NCI-H2196 (cell line): ENCODE measurements around the gene SEC31B.

Experiments used
- DNase-seq: peaks from one replicate; lab custom pipeline; 2025; ENCODE audit not compliant: unreplicated experiment; lab: John Stamatoyannopoulos, UW

The SEC31B gene

DNA sequence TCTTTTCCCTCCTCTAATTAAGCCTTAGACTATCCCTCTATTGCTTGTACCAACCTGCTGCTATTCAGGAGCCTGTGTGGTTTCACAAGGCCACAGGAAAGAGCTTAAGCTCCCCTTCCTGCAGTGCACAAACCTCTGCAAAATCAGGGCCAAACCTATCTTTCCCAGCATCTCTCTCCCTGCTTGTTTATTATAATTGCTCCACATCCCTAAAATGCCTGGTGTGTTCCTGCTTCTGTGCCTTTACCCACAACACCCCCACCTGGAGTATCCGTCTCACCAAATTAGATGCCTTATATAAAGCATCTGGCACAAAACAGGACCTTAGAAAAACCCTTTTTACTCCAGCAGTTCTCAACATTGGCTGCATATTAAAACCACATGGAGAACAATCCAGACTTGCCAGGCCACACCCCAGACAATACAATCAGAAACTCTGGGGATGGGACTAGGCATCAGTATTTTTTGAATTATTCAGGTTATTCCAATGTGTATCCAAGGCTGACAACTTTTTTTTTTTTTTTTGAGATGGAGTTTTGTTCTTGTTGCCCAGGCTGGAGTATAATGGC, 16.7 kb downstream of the SEC31B start:
- no peak for DNase-seq

DNA sequence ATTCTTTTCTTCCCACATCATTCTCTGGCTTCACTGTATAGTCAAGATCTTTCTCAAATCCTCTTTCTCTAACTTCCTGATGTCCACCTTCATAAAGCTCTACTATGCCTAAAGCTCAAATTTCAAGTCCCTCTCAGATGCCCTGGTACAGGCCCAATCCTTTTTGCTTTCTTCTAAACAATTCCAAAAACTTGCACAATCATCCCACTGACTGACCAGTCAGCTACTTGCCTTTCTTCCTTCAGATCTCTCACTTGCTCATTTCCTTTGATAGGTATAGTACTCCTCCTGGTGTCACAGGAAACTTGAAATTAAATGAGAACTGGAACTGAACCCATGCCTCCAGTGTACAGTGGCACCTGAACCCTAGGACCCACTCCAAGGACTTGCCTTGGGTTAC, 18.2 kb downstream of the SEC31B start:
- DNase-seq = no peak

DNA sequence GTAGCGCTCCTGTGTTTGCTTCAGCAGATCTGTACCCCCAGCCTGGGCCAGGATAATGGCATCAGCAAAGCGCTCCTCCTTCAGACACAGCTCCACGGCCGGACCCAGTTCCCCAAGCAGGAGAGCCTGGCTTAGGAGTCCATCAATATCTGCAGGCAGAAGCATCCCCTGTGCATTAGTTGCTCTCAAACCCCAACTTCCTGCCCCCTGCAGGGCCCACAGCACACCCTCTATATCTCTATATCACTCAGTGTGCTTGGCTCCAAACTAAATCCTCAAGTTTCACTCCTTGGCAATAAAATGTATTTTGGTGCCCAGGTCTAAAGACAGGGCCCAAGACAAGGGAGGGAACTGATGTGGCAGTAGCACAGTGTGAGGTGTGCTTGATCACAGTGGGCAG, 21.6 kb downstream of the SEC31B start:
- no peak for DNase-seq

DNA sequence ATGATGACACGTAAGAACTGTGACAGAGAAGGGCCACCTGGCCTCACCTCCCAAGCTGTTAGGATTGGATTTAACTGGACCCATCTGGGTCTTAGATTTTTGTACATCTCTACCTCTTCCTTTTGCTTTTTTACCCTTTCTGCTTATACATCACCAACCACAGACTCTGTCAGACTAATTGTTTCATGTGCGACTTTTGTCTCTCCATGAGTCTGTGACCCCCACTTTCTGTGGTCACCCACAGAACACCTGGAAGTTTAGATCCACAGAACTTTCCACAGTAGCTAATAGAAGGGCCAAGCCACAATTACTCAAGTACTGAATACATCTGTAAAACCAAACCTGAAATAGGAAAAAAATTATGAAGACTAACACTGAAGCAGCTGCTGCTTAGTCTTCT, 23.1 kb downstream of the SEC31B start:
- DNase-seq = no peak

- DNase-seq = no peak
Measured at GRCh38 chr10:100490531-100490930, 29.1 kb downstream of the SEC31B start.

DNA sequence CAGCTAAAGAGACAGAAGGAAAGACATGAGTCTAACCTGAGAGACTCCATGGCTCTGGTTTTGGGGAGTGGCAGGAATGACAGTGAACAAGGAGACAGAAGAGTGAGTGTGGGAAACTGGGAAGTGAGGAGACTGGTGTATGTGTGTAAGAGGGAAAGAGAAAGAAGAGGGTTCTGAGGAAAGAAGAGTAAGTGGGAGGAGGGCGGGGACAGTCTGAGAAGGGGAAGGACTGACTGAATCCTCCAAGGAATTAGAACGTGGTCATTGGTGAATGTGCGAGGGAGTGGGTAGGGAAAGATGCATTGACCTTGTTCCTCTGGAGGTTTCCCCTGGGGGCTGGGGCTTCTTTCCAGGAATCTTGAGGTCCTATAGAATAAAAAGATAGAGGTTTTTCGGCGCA, 30.3 kb downstream of the SEC31B start:
- no peak for DNase-seq

DNA sequence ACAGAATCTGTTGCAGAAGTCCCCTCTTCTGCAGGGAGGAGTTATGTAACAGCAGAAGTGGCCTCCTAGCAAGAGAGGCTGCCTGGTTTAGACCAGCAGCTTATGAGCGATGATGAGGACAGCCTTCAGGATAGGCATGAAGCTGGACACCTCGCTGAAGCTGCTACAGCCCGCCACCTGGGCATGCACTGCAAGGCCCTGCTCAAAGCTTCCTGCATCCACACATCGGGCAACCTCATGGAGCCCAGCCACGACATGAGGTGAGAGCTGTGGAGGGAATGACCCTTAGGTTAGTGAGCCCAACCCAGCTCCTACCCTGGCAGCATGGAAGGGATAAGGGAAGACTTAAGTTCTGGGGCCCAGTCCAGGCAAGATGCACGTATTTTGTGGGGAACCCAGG, 32.1 kb downstream of the SEC31B start:
- no peak for DNase-seq

GRCh38 chr10:100485801-100486495, 33.7 kb downstream of the SEC31B start:
- no peak for DNase-seq

GRCh38 chr10:100485366-100485765, 34.3 kb downstream of the SEC31B start:
- DNase-seq = no peak

DNA sequence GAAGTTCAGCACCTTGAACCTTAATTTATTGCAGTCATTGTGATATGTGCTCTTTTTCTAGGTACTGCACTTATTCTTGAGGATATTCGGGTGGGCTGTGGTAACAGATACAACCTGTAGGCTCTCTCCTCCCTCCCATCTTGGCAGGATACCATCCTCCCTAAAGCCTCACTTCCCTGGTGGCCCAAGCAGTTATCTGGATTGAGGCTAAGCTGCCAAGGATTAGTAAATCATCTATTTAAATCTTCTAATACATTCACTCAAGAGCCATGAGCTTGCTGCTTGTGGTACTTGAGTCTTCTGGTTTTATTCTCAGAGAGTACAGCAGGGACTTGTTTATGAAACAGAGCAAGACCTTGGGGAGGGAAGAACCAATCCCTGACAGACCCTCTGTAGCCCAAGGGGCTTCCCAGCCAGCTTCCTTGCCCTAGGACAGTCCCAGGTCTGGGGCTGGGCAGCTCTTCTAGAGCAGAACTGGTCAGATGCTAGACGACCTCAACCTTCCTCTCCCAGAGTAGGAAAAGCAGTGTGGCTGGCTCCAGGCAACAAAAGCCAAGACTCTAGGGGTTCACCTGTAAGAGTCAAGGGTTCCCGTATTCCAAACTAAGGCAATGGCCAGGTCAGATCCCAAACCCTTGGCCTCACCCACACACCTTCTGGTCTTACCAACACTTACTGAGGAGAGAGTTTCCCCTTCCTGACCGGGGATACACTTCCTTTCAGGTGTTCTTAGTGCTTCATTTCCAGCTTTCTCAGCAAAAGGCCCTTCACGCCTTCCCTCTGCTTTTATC, 35.6 kb downstream of the SEC31B start:
- no peak for DNase-seq

DNA sequence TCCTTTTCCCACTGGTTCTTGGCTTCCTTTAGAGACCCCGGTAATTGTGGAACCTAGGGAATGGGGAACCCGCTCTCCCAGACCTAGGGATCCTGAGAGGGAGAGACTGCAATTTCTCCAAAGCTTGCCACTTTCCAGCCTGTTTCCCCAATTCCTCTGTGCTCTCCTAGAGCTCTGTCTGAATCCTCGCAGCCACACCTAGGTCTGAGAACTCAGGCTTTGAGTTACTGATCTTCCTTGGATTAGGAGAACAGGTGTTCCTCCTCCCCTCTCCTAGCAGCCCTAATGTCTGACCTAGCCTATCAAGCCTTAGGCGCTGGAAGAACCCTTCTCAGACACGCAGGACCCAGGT, 36.9 kb downstream of the SEC31B start:
- no peak for DNase-seq

DNA sequence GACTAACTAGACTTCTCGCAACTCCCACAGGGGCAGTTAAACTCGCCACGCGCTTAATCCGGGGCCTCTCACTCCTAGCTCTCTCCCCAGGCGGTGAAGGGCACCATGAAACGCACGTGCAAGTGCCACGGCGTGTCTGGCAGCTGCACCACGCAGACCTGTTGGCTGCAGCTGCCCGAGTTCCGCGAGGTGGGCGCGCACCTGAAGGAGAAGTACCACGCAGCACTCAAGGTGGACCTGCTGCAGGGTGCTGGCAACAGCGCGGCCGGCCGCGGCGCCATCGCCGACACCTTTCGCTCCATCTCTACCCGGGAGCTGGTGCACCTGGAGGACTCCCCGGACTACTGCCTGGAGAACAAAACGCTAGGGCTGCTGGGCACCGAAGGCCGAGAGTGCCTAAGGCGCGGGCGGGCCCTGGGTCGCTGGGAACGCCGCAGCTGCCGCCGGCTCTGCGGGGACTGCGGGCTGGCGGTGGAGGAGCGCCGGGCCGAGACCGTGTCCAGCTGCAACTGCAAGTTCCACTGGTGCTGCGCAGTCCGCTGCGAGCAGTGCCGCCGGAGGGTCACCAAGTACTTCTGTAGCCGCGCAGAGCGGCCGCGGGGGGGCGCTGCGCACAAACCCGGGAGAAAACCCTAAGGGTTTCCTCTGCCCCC, 37.4 kb downstream of the SEC31B start:
- peak; percentile 53 for DNase-seq

- DNase-seq = peak; percentile 65
Measured at GRCh38 chr10:100481462-100482081, 38.1 kb downstream of the SEC31B start.

- DNase-seq = no peak
Measured at GRCh38 chr10:100480002-100480401, 39.7 kb downstream of the SEC31B start.

DNA sequence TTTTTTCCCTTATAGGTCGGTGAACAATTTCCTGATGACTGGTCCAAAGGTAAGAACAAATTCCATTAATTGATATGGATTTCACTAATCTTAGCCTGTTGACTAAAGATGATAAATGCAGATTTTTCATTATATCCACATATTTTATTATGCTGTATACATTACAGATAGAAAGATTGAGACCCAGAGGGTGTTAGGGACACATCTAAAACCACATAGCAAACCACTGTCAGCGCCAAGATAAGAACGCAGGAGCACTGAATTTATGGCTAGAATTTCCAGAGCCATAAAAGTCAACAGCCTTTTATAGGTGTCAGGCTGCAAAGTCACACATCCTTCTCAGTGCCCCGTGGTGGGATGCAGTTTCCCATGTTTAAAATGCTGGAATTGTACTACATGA, 40.6 kb downstream of the SEC31B start:
- DNase-seq = no peak

DNA sequence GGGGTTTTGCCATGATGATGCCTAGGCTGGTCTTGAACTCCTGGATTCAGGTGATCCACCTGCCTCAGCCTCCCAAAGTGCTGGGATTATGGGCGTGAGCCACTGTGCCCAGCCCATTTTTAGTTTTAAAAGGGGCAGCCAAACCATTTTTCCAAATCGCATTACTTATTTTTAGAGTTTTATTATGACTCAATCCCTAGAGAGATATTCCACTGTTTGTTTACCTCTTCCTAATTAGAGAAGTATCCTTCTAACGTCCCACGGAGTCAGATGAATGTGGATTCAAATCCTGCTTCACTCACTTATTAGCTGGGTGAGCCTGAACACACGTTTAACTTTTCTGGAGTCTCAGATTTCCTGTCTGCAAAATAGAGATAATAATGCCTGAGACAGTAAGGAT, 41.7 kb downstream of the SEC31B start:
- no peak for DNase-seq

GRCh38 chr10:100470367-100470766, 49.3 kb downstream of the SEC31B start:
- DNase-seq = no peak

DNA sequence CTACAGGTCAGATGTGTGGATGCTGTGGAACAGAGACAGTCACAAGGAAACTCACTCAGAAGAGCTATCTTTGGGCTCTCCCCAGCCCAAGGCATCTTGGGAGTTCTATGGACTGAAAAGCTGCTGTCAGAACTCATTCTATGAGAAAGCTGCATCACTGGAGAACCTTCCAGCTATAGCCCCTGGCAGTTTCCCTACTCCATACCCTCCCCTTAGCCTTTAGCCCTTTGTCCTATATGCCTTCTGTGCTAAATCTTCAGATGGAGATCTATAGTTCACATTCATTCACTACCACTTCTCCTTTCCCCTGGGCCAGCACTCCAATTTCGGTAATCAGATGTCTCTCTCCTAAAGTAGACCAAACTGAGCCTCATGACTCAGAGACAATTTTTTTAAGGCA, 49.9 kb downstream of the SEC31B start:
- DNase-seq = no peak

DNA sequence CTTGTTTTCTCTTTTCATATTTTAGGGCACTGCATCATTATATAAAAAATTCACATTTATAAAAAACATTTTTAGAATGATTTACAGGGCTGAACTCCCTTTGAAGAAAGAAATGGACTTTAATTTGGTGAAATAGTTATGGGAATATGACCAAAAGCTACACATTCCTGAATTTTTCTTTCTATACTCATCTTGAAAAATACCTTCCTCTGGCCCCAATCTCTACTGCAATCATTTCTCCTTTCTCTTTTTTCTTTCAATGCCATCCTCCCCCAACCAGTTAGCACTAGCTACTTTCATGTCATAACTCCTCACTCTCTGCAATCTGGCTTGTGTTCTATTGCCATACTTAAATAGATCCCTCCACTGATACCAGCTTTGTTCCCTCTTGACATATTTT, 50.7 kb downstream of the SEC31B start:
- DNase-seq = no peak

- DNase-seq = no peak
Measured at GRCh38 chr10:100468322-100468721, 51.3 kb downstream of the SEC31B start.

GRCh38 chr10:100462709-100463108, 57.0 kb downstream of the SEC31B start, which contains the start of gene WNT8B:
Gene WNT8B, plus strand, starts transcription at chr10:100463009. Its CDS starts 160 bp downstream, at chr10:100463169.
- no peak for DNase-seq
